ENCODE measurements around the gene KCNJ6. TPM values are rescaled to one million over a fixed set of nuclear protein-coding genes. Genes with fewer than 3 reads are reported as not detected.

The KCNJ6 gene
- total RNA-seq, 1 experiment from 2014 or later = 1.2 TPM

DNA sequence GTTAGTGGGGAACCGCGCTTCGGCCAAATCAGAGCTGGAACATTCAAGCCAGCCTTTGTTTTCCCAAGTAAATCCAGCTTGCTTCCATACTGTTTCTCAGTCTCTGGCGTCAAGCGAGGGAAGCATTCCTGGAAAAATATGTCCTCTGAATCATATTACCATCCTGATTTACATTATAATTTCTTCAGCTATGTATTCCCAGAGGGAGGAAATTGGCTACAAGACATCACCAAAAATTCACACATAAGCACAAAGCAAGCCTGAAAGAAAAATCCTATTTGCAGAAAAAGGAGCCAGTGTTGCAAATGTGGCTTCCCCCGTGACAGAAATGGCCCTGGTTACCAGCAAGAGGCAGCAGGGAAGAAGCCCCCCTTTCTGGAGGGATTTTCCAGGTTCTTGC lies 233.3 kb downstream of the KCNJ6 start:
- H3K9me3 Mint-ChIP-seq = peaks cover 9 to 10% of the 10 kb centered on the region in 2 experiments; a peak in 4 of 5 replicates

More for the DNA sequence above, 233.3 kb downstream of the KCNJ6 start:
- Histone ChIP-seq H2AFZ (ENCODE audit: low read length) (no peak overlapping the region), H2BK120ac (ENCODE audit: low read depth, low read length, poor library complexity, severe bottlenecking) (no peak overlapping the region), H3K23me2 (ENCODE audit: insufficient read length, low read depth, low read length, poor library complexity, severe bottlenecking) (peaks cover 2% of the 10 kb centered on the region), H4K20me1 (ENCODE audit: control insufficient read depth, insufficient read depth, insufficient read length) (no peaks in the 10 kb centered on the region), H3T11ph (ENCODE audit: low read length) (no peak overlapping the region), H2AK5ac (ENCODE audit: insufficient read length, low read length) (no peak overlapping the region), H3K4me1 (ENCODE audit: insufficient read depth, low read length) (peaks cover 8% of the 10 kb centered on the region; the same call in 1 of the 2 replicates), H3K56ac (ENCODE audit: insufficient read length, low read depth, low read length) (no peak overlapping the region), H4K5ac (ENCODE audit: insufficient read length, low read depth, low read length) (no peak overlapping the region), H2BK5ac (ENCODE audit: insufficient read length, low read length) (no peak overlapping the region), H3K4ac (ENCODE audit: low read depth, low read length) (no peak overlapping the region), H3K23ac (ENCODE audit: insufficient read length, low read depth, low read length) (no peak overlapping the region), H3K79me1 (ENCODE audit: insufficient read depth, low read depth, low read length, poor library complexity, severe bottlenecking) (no peaks in the 10 kb centered on the region), H2BK12ac (ENCODE audit: insufficient read length, low read depth, low read length) (no peak overlapping the region), H3K27me3 (ENCODE audit: insufficient read depth, low read length) (no peaks in the 10 kb centered on the region), H3K9ac (ENCODE audit: extremely low read depth, insufficient read length, low read length) (no peak overlapping the region), H2BK15ac (ENCODE audit: low read depth, low read length) (no peak overlapping the region), H4K91ac (ENCODE audit: insufficient read length, low read depth, low read length) (no peak overlapping the region), H3K18ac (ENCODE audit: insufficient read length, low read depth, low read length) (no peak overlapping the region), H3K27ac (ENCODE audit: insufficient read length, low read depth, low read length) (no peak overlapping the region), H2BK20ac (ENCODE audit: low read depth, low read length, poor library complexity, severe bottlenecking) (no peak overlapping the region), H3K79me2 (ENCODE audit: insufficient read depth, low read length) (no peaks in the 10 kb centered on the region), H3K4me2 (ENCODE audit: insufficient read depth, insufficient read length, low read length) (no peak overlapping the region), H3K9me3 (ENCODE audit: control insufficient read depth, low read depth, low read length) (no peaks in the 10 kb centered on the region), H3K14ac (ENCODE audit: insufficient read depth, low read length) (no peak overlapping the region), H4K8ac (replicated peaks; ENCODE audit: insufficient read length, low read depth, low read length) (no peak overlapping the region)
- no peak overlapping the region for H3K4me3 Mint-ChIP-seq
- TF ChIP-seq CTCF (conservative IDR thresholded peaks at IDR 0.05) = no peak
- WGBS (ENCODE audit: extremely low coverage, insufficient read length, low lambda C conversion rate) = no CpG with 5 or more reads among the region's 6 CpGs
- no peak for DNase-seq
- peaks cover 10 to 28% (median 11%) of the 10 kb centered on the region in 3 experiments; a peak in 6 of 7 replicates for H3K36me3 Mint-ChIP-seq (ENCODE audit: insufficient read depth in 1 of 3, low read depth in 3 of 3)
- H3K27ac Mint-ChIP-seq = peak overlapping the region in 1 of 3 experiments; percentile 27; a peak in 2 of 7 replicates
- H3K27me3 Mint-ChIP-seq (ENCODE audit: low read depth) = no peaks in the 10 kb centered on the region
- H3K4me1 Mint-ChIP-seq = peaks cover 26 to 41% of the 10 kb centered on the region in 2 experiments

All from H9 (cell line).